ENCODE results near the gene CHD1. TPM values are rescaled to one million over a fixed set of nuclear protein-coding genes. Genes with fewer than 3 reads are reported as not detected.

CHD1 gene
- total RNA-seq, 4 donors from 2014 or later = 25.0 to 44.3 (median 33.8) TPM

DNA sequence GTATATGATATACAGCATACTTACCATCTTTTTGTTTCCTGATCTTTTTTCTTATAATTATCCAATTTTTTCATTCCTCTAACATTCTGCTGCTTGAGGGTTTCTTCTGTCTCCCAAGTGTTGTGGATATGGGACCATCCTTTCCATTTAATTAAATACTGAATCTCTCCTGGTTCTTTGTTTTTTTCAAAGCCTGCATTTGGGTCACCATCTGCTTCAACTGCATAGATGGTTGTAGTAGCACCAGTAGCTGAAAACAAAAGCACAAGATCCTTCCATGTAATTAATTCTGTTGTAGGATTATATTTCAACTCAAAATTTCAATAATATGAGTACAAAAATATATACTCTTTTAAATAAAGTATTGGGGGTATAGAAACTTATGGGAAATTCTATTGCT lies 29.4 kb downstream of the CHD1 start:
- no peaks in the 10 kb centered on the region for H3K9me3 ChIP-seq
- DNase-seq (no peak), ATAC-seq (no peak)
- no peak overlapping the region for H3K27ac ChIP-seq
- H3K27me3 ChIP-seq = no peaks in the 10 kb centered on the region
- TF ChIP-seq, protein P1, sequence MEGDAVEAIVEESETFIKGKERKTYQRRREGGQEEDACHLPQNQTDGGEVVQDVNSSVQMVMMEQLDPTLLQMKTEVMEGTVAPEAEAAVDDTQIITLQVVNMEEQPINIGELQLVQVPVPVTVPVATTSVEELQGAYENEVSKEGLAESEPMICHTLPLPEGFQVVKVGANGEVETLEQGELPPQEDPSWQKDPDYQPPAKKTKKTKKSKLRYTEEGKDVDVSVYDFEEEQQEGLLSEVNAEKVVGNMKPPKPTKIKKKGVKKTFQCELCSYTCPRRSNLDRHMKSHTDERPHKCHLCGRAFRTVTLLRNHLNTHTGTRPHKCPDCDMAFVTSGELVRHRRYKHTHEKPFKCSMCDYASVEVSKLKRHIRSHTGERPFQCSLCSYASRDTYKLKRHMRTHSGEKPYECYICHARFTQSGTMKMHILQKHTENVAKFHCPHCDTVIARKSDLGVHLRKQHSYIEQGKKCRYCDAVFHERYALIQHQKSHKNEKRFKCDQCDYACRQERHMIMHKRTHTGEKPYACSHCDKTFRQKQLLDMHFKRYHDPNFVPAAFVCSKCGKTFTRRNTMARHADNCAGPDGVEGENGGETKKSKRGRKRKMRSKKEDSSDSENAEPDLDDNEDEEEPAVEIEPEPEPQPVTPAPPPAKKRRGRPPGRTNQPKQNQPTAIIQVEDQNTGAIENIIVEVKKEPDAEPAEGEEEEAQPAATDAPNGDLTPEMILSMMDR (IDR thresholded peaks at IDR 0.05 in 4 of 5, conservative IDR thresholded peaks at IDR 0.05 in 1 of 5) = no peak
- no peak for TF ChIP-seq POLR2A (IDR thresholded peaks at IDR 0.05)
- H3K36me3 ChIP-seq = peaks cover 0 to 97% of the 10 kb centered on the region in 2 donors
- intact Hi-C loops (cut with DNase I; ENCODE audit: low total_unique reads) (no loop called here), in situ Hi-C loops (cut with MboI; ENCODE audit: low sequenced_read_pairs in 4 of 4) (no loop called here)
- H3K4me1 ChIP-seq = no peaks in the 10 kb centered on the region
- no peak overlapping the region for H3K4me3 ChIP-seq

DNA sequence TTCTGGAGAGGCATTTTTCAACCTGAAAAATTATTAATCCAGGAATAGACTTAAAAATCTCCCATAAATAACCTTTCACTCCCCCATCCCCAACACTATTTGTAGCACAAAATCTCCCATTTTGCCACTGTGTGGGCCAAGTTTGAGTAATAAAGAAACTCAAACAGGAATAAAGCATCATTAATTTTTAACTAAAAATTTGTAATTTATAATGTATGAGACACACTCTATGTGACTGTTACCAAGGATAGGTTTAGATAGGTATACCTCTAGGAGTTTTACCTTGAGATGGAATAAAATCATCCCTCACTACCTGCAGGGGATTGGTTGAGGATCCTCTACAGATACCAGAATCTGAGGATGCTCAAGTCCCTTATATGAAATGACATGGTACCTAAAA lies 30.1 kb downstream of the CHD1 start:
- H3K27me3 ChIP-seq = no peaks in the 10 kb centered on the region
- H3K4me3 ChIP-seq = no peak overlapping the region
- intact Hi-C loops (cut with DNase I; ENCODE audit: low total_unique reads) (no loop called here), in situ Hi-C loops (cut with MboI; ENCODE audit: low sequenced_read_pairs in 4 of 4) (no loop called here)
- no peaks in the 10 kb centered on the region for H3K9me3 ChIP-seq
- TF ChIP-seq, protein P1 (IDR thresholded peaks at IDR 0.05 in 4 of 5, conservative IDR thresholded peaks at IDR 0.05 in 1 of 5) = no peak
- no peak for TF ChIP-seq POLR2A (IDR thresholded peaks at IDR 0.05)
- DNase-seq = no peak
- H3K27ac ChIP-seq = no peak overlapping the region
- H3K4me1 ChIP-seq = no peaks in the 10 kb centered on the region
- no peak for ATAC-seq
- peaks cover 0 to 96% of the 10 kb centered on the region in 2 donors for H3K36me3 ChIP-seq

DNA sequence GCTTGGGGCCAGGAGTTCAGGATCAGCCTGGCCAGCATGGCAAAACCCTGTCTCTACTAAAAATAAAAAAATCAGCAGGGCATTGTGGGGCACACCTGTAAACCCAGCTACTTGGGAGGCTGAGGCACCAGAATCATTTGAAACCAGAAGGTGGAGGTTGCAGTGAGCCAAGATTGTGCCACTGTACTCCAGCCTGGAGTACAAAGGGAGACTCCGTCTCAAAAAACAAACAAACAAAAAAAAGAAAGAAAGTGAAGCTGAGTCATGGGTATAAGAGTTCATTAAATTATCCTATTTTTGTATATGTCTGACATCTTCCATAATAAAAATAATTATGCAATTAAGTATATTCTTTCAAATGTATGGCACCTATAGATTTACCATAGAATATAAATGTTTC lies 37.2 kb downstream of the CHD1 start:
- Histone ChIP-seq H3K4me3 (no peak overlapping the region), H3K27ac (no peak overlapping the region), H3K9me3 (no peaks in the 10 kb centered on the region), H3K4me1 (no peaks in the 10 kb centered on the region), H3K36me3 (peaks cover 0 to 80% of the 10 kb centered on the region in 2 donors), H3K27me3 (no peaks in the 10 kb centered on the region)
- intact Hi-C loops (cut with DNase I; ENCODE audit: low total_unique reads) = no loop called here
- DNase-seq = no peak
- no peak for ATAC-seq
- in situ Hi-C loops (cut with MboI; ENCODE audit: low sequenced_read_pairs in 4 of 4) = no loop called here
- TF ChIP-seq POLR2A (IDR thresholded peaks at IDR 0.05) = no peak
- TF ChIP-seq, protein P1 (IDR thresholded peaks at IDR 0.05 in 4 of 5, conservative IDR thresholded peaks at IDR 0.05 in 1 of 5) = no peak

DNA sequence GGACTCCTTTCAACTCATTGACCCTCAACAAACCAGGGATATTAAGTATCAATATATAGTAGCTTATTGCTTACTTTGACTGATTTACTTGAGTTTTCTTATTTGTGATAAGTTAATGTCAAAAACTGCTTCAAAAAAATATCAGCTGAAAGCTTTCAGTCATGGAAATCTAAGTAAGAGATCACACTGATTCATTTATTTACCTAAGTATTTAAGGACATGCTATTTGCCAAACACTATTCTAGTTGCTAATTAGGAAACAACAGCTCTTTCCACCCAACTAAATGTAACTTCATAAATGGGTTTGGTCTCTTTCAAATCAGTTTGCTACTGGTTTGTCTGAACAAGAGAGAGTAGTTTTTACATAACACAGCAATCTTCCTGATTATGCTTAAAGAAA lies 48.2 kb downstream of the CHD1 start:
- in situ Hi-C loops (cut with MboI; ENCODE audit: low sequenced_read_pairs in 4 of 4) = no loop called here
- no peak for TF ChIP-seq POLR2A (IDR thresholded peaks at IDR 0.05)
- TF ChIP-seq, protein P1 (IDR thresholded peaks at IDR 0.05 in 4 of 5, conservative IDR thresholded peaks at IDR 0.05 in 1 of 5) = no peak

DNA sequence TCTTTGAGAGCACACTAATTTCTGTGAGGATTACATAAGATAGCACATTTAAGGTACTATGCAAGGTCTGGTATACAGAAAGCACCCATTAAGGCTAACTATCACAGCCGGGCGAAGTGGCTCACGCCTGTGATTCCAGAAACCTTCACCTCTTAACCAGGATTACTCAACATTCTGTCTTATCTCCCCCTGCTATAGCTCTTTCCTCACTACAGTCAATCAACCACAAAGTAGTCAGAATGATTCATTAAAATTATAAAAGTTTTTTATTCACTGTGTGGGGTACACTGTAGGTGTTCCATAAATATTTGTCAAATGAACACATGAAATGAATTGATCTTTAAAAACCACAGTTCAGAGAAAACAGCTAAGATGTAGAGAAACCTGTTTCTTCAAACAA lies 48.7 kb downstream of the CHD1 start:
- intact Hi-C loops (cut with DNase I; ENCODE audit: low total_unique reads) (no loop called here), in situ Hi-C loops (cut with MboI; ENCODE audit: low sequenced_read_pairs in 4 of 4) (no loop called here)
- Histone ChIP-seq H3K4me3 (no peak overlapping the region), H3K4me1 (no peaks in the 10 kb centered on the region), H3K27me3 (no peaks in the 10 kb centered on the region), H3K27ac (no peak overlapping the region), H3K9me3 (no peaks in the 10 kb centered on the region), H3K36me3 (peaks cover 6 to 95% of the 10 kb centered on the region in 2 donors)
- no peak for ATAC-seq
- DNase-seq = no peak
- TF ChIP-seq POLR2A (IDR thresholded peaks at IDR 0.05) = no peak
- TF ChIP-seq, protein P1 (IDR thresholded peaks at IDR 0.05 in 4 of 5, conservative IDR thresholded peaks at IDR 0.05 in 1 of 5) = no peak

More for the DNA sequence above, 48.2 kb downstream of the CHD1 start:
- Histone ChIP-seq H3K4me3 (no peak overlapping the region), H3K27me3 (no peaks in the 10 kb centered on the region), H3K36me3 (peaks cover 6 to 95% of the 10 kb centered on the region in 2 donors), H3K9me3 (no peaks in the 10 kb centered on the region), H3K4me1 (no peaks in the 10 kb centered on the region), H3K27ac (no peak overlapping the region)
- ATAC-seq = no peak
- intact Hi-C loops (cut with DNase I; ENCODE audit: low total_unique reads) = no loop called here
- DNase-seq = no peak
